HG03175 (cell line): Measurements from ENCODE around the gene CCNO.

Source experiments
- ATAC-seq: cut with Tn5 transposase; IDR thresholded peaks from one replicate; pipeline ENCODE4 v1.9.1; 2021; ENCODE audit warnings: mild to moderate bottlenecking, moderate library complexity; ENCODE audit not compliant: unreplicated experiment

The CCNO gene

DNA sequence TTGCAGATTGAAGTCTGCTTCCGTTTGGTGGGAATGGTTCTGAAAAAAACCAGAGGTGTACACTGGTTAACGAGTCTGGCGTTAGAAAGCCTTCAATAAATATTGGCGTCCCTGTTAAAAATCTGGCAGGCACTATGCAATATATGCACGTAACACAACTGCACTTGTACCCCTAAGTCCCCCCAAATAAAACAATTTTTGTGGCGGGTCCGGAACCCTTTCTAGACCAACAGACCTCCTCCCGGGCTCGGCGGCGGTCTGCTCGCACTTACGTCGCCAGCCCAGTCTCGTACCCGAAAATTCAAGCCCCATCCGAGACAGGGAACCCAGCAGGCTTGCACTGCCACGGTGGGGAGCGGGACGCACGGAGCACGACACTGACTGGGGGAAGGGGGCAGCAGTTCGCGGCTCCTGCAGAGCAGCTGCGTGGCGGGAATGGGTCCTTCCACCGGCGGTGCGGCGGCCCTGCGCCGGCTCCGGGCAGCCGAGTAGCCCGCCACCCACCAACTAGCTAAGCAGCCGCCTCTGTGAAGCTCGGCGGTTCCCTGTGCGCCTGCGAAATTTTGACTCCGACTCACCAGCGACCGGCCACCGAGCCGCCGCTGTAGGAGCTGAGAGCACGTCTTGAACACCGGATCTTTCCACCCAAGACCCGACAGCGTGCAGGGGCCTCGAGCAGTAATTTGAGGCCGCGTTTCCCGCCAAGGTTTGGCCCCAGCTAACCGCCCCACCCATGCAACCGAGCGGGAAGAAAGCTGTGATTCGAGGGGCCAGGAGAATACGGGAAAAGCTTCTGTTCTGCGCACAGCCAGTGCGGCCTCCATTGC is 10.2 kb downstream of the CCNO start:
- no peak for ATAC-seq

DNA sequence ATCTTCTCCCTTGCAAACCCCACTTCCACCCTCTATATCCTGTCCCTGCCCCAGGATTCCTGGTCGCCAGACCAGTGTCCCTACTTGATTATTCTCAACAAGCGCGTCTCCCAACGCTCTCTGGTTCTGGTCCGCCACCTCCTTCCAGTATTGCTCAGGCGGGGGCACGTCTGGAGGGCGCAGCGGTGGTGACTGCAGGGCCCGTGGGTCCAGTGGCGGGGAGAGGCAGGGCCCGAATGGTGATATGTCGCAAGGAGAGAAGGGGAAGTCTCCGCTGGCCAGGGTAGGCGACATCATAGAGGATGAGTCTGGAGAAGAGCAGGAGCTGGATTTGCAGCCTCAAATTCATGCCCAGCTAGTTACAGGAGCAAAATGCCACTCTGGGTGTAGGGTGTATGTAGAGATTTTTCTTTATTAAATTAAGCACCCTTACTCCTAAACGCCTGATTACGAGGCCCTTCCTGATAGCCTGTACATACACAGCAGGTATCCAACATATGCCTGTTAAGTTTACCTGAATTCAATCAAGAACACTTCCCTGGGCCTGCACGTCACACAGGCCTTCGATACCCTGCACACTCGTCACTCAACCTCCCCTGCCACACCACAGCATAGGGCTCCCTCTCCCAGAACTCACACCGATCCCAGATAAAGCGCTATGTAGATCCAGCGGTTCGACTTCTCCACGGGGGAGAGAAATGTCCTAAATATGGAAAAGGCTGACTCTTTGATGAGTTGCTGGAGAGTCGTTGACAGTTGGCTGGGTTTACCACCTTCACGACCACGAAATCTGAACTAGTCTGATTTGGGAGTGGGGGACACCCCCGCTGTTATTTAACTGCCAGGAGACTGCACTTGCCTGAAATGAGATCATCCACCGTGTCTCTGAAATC is 11.1 kb downstream of the CCNO start:
- no peak for ATAC-seq

DNA sequence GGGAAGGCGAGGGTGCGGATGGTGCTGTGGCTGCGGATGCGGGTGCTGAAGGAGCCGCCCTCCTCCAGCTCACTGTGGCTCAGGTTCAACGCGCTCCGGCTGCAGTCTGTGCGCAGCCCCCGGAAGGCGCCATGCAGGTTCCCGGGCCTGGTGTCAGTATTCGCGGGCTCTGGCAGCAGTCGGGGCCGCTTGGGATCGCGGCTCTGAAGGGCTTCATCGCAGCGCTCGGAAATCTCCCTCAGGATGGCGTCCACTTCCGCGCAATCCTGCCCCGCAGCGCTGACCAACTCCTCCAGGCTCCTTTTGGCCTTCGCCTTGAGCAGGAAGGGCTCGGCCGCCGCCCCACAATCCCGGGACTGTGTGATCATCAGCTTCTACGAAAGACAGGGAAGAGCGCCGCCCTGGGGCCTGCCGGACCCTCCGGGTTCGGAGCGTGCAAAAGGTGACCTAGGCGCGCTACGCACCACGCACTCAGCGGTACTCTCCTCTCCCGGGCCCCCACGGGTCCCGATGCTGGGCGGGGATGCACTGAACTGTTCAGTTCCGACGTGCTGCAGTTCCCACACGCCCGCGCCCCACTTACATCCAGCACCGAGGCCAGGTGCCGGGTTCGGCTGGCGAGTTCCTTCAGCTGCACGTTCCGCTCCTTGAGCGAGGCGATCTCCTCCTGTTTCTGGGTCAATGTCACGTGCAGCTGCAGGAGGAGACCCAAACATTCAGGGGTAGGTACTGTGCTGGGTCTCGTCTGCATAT is 12.8 kb downstream of the CCNO start:
- no peak for ATAC-seq

DNA sequence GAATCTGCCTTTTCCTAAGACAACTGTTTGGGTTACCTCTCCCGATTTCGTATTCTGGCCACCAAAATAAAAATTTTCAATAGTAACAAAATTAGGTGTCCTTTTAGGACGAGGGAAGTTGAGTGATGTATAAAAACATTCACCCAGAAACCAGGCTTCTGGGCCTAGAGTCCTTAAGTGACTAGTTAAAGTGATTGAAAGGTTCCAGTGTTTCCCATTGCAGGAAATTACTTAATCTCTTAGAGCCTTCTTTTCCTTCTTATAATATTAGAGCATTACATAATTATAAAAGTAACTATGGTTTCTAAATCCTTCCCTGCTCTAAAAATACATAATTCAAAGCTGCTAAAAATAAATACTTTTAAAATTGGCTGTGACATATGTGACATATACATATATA is 13.6 kb downstream of the CCNO start:
- ATAC-seq, result no peak

DNA sequence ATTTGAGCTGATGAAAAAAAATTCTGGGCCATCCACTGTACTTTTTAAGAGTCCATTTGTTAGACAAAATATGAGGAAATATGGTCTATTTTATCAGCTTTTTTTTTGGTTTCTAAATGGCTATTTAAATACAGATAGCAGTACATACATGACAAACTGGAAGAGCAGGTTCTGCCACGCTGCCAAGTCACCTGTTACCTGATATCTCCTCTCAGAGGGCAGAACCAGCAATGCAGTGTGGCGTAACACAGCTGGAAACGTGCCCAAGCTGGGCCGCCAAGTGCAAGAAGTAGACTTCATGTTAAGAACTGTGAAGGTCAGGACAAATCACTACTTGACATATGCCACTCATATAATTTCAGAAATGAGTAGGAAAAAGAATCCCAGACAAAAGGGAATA is 14.4 kb downstream of the CCNO start:
- ATAC-seq, result no peak

DNA sequence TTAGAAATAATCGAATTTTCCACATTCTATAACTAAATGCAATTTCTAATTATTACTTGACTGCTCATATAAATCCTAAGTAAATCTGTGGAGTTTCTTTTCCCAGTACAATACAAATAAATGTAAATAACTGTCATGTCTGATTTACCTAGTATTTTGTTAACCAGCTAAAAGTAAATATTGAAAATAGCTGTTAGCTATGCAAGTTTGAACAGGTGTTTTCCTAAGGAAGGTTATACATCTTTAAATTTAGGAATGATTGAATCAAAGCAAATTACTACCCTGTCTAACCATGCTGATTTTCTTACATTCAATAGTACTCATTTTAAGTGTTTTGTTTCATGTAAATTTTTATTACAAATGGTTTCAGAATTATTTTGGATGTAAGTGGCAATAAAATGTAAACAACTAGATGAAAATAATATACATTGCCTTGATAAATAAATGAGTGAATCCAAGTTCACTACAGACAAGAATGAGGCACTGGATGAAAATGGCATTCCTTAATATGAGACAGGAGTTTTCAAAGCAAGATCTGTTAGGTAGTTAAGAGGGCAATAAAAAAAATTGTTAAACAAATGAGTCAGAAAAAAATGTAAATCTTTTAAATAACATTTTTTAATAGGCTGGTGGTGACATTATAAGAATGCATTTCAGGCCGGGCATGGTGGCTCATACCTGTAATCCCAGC is 22.1 kb downstream of the CCNO start:
- no peak for ATAC-seq

- no peak for ATAC-seq
These were observed 28.4 kb downstream of the CCNO start for GRCh38 chr5:55205001-55205400.

DNA sequence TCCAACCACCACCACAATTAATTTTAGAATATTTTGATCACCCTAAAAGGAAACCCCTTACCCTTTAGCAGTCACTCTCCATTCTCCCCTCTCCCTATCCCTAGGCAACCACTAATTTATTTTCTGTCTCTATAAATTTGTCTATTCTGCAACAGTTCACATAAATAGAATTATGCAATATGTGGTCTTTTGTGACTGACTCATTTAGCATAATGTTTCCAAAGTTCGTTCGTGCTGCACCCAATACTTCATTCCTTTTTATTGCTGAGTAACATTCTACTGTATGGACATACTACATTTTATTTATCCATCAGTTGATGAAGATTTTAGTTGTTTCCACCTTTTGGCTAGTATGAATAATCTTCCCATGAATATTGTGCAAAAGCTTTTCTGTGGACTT is 42.2 kb downstream of the CCNO start:
- ATAC-seq, result no peak

DNA sequence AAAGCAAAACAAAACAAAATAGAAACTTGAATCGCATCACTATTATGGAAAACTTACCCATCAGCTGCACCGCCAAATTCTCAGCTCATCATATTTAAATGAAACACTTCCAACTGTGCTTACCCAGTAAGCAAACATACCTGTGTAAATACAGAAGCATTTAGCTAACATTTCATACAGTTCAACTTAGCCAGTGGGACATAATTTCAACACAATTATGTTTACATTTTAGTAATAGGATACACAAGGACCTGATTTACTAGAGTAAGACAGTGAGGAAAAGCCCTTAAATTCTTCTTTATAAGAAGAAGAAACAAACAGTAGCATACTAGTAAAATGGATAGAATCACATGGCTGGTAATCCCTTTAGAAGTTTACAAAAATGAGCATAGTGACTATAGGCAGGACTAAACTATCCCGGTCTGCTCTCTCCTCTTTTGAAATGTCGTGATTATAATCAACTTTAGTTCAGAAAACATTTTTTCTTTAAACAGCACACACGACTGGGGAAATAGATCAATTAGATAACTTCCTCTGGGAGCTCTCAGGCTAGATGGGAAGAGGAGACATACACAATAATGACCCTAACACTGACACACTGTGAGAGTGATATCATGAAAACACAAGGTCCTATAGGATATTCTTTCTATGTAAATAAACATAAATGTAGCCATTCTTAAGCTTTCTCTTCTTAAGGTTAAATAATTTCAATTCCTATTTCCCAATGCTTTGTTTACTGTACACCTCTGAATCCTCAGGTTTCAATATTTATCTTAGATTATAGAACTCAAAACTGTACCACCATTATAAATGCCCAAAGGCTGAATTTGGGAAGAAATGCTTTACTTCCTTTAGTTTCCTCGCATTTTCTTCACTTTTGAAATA is 44.5 kb downstream of the CCNO start:
- ATAC-seq, result no peak

DNA sequence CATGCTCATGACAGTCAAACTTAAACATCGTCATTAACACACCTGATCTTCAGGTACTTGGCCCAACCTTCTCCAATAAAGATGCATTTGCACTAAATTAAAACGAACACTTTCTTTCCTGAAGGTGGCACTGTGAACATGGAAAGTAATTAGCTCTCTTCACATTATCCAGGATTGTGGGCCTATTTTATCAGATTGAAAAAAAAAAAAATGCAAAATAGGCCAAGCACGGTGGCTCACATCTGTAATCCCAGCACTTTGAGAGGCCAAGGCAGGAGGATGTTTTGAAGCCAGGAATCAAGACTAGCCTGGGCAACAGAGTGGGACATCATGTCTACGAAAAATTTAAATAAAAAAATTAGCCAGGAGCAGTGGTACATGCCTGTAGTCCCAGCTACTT is 46.0 kb downstream of the CCNO start:
- ATAC-seq, result no peak
